Stimulated activated CD8-positive, alpha-beta memory T cell treated with anti-CD3 and anti-CD28 coated beads, Interleukin-7, amount 100 ng/mL, for 48 hours (primary cell): ENCODE measurements around the gene RPL12.

Experiments used
- DNase-seq, 2 donors: peaks; one replicate each; pipeline ENCODE4 v3.0.0-alpha.2; 2020; ENCODE audit warnings: low read depth in 1 of 2; ENCODE audit errors: extremely low read depth in 1 of 2

RPL12 gene

DNA sequence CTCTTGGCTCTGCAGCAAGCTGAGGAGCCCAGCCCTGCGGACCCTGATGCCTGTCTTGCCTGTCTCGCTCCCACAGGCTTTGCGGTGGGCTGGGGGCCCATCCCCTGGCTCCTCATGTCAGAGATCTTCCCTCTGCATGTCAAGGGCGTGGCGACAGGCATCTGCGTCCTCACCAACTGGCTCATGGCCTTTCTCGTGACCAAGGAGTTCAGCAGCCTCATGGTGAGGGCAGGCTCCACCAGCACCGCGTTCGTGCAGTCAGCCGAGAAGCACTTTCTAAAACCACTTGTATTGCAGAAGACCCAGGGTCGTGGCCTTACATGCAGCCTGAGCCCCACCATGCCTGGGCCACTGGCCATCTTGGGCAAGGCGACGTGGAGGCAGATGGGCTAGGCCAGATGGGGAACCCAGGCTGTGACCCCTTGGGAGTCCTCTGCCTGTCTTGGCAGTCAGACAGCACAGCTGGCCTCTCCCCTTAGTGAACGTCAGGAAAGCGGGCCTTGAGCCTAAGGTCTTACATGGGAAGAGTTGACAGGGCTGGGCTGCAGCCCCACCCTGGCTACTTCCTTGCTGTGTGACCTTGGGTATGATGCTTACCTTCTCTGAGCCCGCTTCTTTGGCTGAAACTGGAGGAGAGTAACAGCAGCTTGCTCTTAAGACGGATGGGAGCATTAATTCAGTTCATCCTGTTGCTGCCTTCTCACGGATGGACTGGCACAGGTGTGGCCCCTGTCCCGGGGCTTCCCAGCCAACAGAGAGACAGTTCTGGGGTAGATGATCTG lies 45.7 kb downstream of the RPL12 start:
- no peak for DNase-seq

DNA sequence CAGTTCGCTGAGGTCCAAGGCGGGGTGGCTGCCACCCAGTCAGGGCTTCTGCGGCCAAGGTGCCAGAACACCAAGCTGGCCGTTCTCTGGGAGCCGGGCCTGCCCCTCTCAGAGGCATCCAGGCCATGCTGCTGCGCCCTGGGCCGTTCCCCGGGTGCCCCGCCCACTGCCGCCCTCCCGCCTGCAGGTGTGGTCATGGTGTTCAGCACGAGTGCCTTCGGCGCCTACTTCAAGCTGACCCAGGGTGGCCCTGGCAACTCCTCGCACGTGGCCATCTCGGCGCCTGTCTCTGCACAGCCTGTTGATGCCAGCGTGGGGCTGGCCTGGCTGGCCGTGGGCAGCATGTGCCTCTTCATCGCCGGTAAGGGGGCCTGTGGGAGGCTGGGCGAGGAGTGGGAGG lies 46.6 kb downstream of the RPL12 start:
- DNase-seq: no peak

DNA sequence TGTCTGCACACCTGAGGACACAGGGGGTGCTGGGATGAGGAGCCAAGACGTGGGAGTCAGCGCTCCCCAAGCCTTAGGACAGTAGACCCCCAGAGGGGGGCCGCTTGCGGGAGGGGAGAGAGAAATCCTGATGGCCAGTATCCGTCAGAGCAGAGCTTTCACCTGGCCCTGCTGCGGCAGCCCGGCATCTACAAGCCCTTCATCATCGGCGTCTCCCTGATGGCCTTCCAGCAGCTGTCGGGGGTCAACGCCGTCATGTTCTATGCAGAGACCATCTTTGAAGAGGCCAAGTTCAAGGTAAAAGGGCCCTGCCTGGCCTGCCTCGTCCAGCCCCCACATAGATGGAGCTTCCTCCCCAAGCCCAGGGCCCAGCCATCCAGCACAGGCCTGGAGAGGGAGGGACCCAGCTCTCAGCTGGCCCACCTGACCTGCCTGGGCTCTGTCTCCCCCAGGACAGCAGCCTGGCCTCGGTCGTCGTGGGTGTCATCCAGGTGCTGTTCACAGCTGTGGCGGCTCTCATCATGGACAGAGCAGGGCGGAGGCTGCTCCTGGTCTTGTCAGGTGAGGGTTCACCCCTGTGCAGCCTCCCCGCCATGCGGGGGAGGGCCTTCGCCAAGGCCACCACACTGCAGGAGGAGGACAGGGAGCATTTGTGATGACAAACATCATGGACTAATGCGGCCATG lies 47.6 kb downstream of the RPL12 start:
- no peak for DNase-seq

DNA sequence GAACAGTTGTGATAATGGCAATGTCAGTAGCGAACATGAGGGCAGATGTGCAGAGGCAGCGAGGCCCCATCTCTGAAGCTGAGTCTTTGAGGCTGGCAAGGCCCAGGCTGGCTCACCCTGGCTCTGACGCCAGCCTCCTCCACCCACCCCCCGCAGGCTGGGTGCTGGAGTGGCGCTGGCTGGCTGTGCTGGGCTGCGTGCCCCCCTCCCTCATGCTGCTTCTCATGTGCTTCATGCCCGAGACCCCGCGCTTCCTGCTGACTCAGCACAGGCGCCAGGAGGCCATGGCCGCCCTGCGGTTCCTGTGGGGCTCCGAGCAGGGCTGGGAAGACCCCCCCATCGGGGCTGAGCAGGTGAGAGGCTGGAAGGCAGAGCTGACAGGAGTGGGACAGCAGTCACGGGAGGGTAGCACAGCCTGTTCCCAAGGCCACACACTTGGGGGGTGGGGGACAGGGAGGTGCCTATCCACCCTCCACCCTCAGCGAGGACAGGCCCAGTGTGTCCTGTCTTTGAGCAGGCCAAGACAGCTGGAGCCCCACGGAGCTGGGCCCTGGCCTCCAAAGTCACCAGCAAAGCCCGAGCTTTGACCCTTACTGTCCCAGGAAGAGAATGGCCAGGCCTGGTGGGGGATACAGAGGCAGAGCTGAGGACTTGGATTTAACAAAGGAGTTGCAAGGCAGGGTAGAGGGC lies 48.7 kb downstream of the RPL12 start:
- no peak for DNase-seq

DNA sequence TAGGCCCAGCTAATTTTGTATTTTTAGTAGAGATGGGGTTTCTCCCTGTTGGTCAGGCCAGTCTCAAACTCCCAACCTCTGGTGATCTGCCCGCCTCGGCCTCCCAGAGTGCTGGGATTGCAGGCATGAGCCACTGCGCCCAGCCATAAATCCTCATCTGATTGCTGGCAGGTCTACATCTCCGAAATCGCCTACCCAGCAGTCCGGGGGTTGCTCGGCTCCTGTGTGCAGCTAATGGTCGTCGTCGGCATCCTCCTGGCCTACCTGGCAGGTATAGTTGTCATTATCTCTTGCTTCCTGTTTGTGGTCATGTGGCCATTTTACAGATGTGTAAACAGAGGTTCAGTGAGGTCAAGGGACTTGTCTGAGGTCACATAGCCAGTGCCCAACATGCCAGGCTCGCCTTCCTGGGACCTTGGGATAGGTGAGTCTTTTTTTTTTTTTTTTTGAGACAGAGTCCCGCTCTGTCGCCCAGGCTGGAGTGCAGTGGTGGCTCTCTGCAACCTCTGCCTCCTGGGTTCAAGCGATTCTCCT lies 51.4 kb downstream of the RPL12 start:
- DNase-seq: no peak

DNA sequence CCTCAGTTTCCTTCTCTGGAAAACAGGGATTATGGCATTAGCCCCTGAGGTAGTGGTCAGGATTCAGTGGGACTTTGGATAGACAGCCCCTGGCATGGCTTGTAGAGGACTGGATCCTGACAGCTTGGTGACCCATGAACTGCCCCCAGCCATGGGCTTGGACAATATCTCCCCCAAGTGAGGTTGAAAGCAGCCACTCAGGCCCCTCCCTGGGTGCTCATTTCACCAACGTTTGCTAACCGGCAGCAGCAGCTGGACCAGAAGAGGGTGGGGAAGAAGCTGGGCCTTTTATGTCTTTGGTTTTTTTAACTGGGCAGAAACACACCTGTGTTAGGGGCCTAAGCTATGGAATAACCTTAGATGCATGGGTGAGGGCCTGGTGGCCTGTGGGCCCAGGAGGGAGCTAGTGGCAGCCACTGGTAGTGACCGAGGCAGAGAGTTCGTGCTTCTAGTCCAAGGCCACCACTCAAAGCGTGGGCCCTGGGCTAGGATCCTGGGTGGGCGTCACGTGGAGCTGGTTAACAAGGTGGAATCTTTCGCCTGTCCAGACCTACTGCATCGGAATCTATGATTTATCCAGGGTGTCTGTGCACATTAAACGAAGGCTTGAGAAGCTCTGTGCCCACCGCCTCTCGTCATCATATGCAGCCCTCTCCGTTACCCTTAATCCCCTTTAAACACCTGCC lies 52.3 kb downstream of the RPL12 start:
- no peak for DNase-seq

DNA sequence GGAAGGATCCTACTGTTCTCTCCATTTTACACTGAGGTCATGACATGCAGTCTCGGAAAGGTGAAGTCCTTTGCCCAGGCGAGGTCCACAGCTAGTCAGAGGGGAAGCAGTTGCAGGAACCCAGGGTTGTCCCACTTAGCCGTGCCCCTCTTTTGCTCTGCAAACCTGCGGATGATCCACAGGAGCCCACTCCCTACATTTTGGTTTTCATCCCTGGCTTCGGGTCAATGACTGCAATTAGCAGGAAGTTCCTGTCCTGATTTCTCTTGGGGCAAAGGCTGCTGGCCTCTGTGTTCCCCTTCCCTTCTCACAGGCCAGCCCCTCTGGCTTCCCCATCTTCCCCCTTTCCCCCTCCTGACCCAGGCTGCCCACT lies 52.9 kb downstream of the RPL12 start:
- no peak for DNase-seq
